Heart left ventricle (tissue), 16 donors: ENCODE results near the gene NCAPG. TPM values are rescaled to one million over a fixed set of nuclear protein-coding genes. Genes with fewer than 3 reads are reported as not detected.

Experiments used
- ATAC-seq, 4 donors: fragments of 200-7000 bp; cut with Tn5 transposase; one replicate each; pipeline ENCODE4 v1.9.1; 2020 to 2022; ENCODE audit warnings: moderate library complexity in 4 of 4, mild to moderate bottlenecking in 3 of 4, moderate number of reproducible peaks in 1 of 4
- DNase-seq, 5 donors: peaks; one replicate each; pipeline ENCODE4 v3.0.0-alpha.2; 2020
- H3K27ac ChIP-seq, 12 donors: fragments of 200-600 bp; sonication (generic) in 4 of 12; one replicate each; pipeline versions ENCODE4 v1.5.0 to v1.8.0; 2016 to 2022; ENCODE audit warnings: mild to moderate bottlenecking in 2 of 12
- H3K27me3 ChIP-seq, 9 donors: fragments of 200-600 bp; sonication (generic) in 2 of 9; one replicate each; pipeline versions ENCODE4 v1.5.1 to v1.8.0; 2016 to 2022; ENCODE audit warnings: mild to moderate bottlenecking in 3 of 9
- H3K36me3 ChIP-seq, 9 donors: fragments of 200-600 bp; sonication (generic) in 2 of 9; one replicate each; pipeline versions ENCODE4 v1.5.0 to v1.8.0; 2018 to 2022; ENCODE audit warnings: mild to moderate bottlenecking in 2 of 9
- H3K4me1 ChIP-seq, 12 donors: fragments of 200-600 bp; sonication (generic) in 4 of 12; one replicate each; pipeline versions ENCODE4 v1.5.0 to v1.8.0; 2016 to 2022; ENCODE audit warnings: mild to moderate bottlenecking in 3 of 12
- H3K4me3 ChIP-seq, 12 donors: fragments of 200-600 bp; sonication (generic) in 4 of 12; one replicate each; pipeline versions ENCODE4 v1.5.0 to v1.8.0; 2017 to 2022; ENCODE audit warnings: mild to moderate bottlenecking in 9 of 12, moderate library complexity in 4 of 12
- H3K9me3 ChIP-seq, 12 donors: fragments of 200-600 bp; sonication (generic) in 4 of 12; one replicate each; pipeline versions ENCODE4 v1.5.0 to v1.8.0; 2016 to 2022; ENCODE audit warnings: mild to moderate bottlenecking in 1 of 12
- CTCF ChIP-seq, 12 donors: fragments of 200-600 bp; sonication (generic) in 4 of 12; IDR thresholded peaks; one replicate each; pipeline versions ENCODE4 v1.5.0 to v1.8.0; 2018 to 2022; ENCODE audit warnings: antibody characterized with exemption in 12 of 12, mild to moderate bottlenecking in 5 of 12
- POLR2A ChIP-seq, 2 donors: fragments of 450-650 bp; IDR thresholded peaks; one replicate each; pipeline ENCODE4 v1.6.1; 2017; ENCODE audit warnings: antibody characterized with exemption in 2 of 2, mild to moderate bottlenecking in 2 of 2, moderate library complexity in 2 of 2
- WGBS, 4 donors: extraction: QIAGEN DNeasy Blood & Tissue Kit in 2 of 4; methylation state at CpG; one replicate each; pipeline versions ENCODE4 v1.1.5 to v1.1.7; 2013 to 2018; 5-methylcytosine and 5-hydroxymethylcytosine counted together
- intact Hi-C, 10 donors: fragments of 100-400 bp; cut with DNase I; formaldehyde crosslinking; loops; one replicate each; pipeline versions ENCODE4 v1.11.1 to v1.14.2; 2022
- polyA plus RNA-seq, 2 donors: library from polyadenylated mRNA; stranded (reverse); fragments of 200-250 nt; gene quantifications; one replicate each; pipeline ENCODE4 v1.2.3, GENCODE V29; 2013
- total RNA-seq, 9 donors: library from RNA; depleted of rRNA in 2 of 9; stranded (reverse); fragments of >200 nt in 2 of 9; fragmentation: NEBNext Ultra II Directional in 3 of 9; extraction: Animal tissue kit (Norgen Biotek cat#: 25700) in 3 of 9; gene quantifications; one replicate each; pipeline versions ENCODE4 v1.1.0 to v1.2.4, GENCODE V29; 2016 to 2023
- donor health status: ischemic (EF 13 %, LVEDD 7.1; RV severe dilation, severe dysfunction).
- donor health status: healthy with polysubstance abuse.
- donor health status: DM: no; HTN: yes; CAD: no.
- donor health status: DM: no; HTN: no; CAD: no.
- donor health status: ischemic (EF 25% LVEDD 6.9; RV normal size, moderate dysfunction).
- donor health status: ischemic (EF 25% LVEDD 5.7; RV mildly dilated, moderate dysfunction).
- donor health status: healthy.
- donor health status: DM: yes; HTN: yes; CAD: no.
- donor health status: ischemic (EF 35%, LVEDD 5.7; RV mildly dilated, moderate dysfunction).
- donor health status: nonischemic (EF 11% LVEDD 7.7; RV severe dilation, severe dysfunction).
- donor health status: DM: yes; HTN: yes; CAD: no.
- donor health status: PGD.
- donor health status: ischemic (EF 29% LVEDD 5.4; RV normal size, mild dysfunction).
- donor health status: nonischemic (EF 23%, LVEDD 6.1; RV moderate dilation, normal function).

NCAPG gene
- total and polyA plus RNA-seq, 11 donors: 0.08 to 5.4 (median 0.60) TPM; not detected in 1

GRCh38 chr4:17865866-17866363, 55.1 kb downstream of the NCAPG start:
- H3K36me3 ChIP-seq: peaks cover 0 to 6% (median 0%) of the 10 kb centered on the region in 9 donors
- TF ChIP-seq CTCF (IDR thresholded peaks at IDR 0.05) (no peak), POLR2A (IDR thresholded peaks at IDR 0.05) (no peak)
- no peaks in the 10 kb centered on the region for H3K4me1 ChIP-seq
- H3K4me3 ChIP-seq: no peak overlapping the region
- no peak overlapping the region for H3K27ac ChIP-seq
- intact Hi-C loops: no loop called here
- no peaks in the 10 kb centered on the region for H3K27me3 ChIP-seq
- WGBS, 4 donors: 93 to 100% (median 99%) methylated on average over 1 of the region's 1 CpG
- ATAC-seq (no peak), DNase-seq (no peak)
- peaks cover 0 to 29% (median 2%) of the 10 kb centered on the region in 12 donors for H3K9me3 ChIP-seq

DNA sequence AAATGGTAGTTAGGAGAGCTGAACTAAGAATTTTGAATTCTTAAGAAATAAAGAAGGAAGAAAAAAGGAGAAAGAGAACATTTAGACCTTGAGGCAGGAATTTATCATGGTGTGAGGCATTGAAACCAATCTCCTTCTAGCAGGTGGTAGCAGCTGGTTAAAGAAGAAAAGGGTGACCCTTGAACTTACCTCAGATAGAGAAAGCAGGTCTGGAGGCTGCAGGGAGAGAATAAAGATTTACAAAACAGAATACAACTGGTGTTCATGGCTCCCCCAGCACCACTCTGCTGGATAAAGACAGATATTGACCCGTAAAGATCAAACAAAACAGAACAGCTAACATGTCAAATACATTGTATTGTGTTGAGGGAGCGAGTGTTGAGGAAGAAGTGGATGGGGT, 56.0 kb downstream of the NCAPG start:
- Histone ChIP-seq H3K36me3 (peaks cover 0 to 6% (median 0%) of the 10 kb centered on the region in 9 donors), H3K27me3 (no peaks in the 10 kb centered on the region), H3K4me3 (no peak overlapping the region), H3K4me1 (no peaks in the 10 kb centered on the region), H3K9me3 (peaks cover 0 to 21% (median 2%) of the 10 kb centered on the region in 12 donors), H3K27ac (no peak overlapping the region)
- no peak for TF ChIP-seq POLR2A (IDR thresholded peaks at IDR 0.05)
- no peak for TF ChIP-seq CTCF (IDR thresholded peaks at IDR 0.05)
- ATAC-seq (no peak), DNase-seq (no peak)
- WGBS, 4 donors: 79 to 91% (median 89%) methylated on average over 2 of the region's 2 CpGs
- intact Hi-C loops: no loop called here

GRCh38 chr4:17867276-17867675, 56.5 kb downstream of the NCAPG start:
- TF ChIP-seq POLR2A (IDR thresholded peaks at IDR 0.05) (no peak), CTCF (IDR thresholded peaks at IDR 0.05) (no peak)
- Histone ChIP-seq H3K27ac (no peak overlapping the region), H3K9me3 (peaks cover 0 to 16% (median 0%) of the 10 kb centered on the region in 12 donors), H3K4me3 (no peak overlapping the region), H3K4me1 (no peaks in the 10 kb centered on the region), H3K27me3 (no peaks in the 10 kb centered on the region), H3K36me3 (peaks cover 0 to 6% (median 0%) of the 10 kb centered on the region in 9 donors)
- intact Hi-C loops: no loop called here
- ATAC-seq (no peak), DNase-seq (no peak)
- 68 to 75% (median 72%) methylated on average over 3 of the region's 3 CpGs for WGBS, 4 donors

DNA sequence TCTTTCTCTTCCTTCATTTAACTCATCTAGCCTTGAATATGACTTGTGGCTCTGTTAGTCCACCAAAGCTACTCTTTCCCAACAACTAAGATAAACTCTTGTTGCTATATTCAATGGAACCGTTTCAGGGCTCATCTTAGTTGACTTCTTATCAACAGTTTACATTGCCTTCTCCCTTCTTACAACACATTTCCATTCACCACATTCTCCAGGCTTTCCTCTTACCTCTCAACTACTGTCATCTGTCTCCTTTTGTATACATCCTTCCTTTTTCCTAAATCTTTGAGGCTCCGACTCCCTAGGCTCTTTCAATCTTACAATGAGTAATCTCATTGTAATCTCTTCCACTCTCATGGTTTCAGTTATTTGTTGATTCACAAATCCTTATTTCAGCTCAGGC, 58.5 kb downstream of the NCAPG start:
- H3K36me3 ChIP-seq: no peaks in the 10 kb centered on the region
- TF ChIP-seq POLR2A (IDR thresholded peaks at IDR 0.05): no peak
- no peak for TF ChIP-seq CTCF (IDR thresholded peaks at IDR 0.05)
- H3K27ac ChIP-seq: no peak overlapping the region
- H3K4me3 ChIP-seq: no peak overlapping the region
- H3K27me3 ChIP-seq: no peaks in the 10 kb centered on the region
- DNase-seq (no peak), ATAC-seq (no peak)
- intact Hi-C loops: no loop called here
- H3K9me3 ChIP-seq: no peaks in the 10 kb centered on the region
- H3K4me1 ChIP-seq: no peaks in the 10 kb centered on the region
- 81 to 88% (median 84%) methylated on average over 2 of the region's 2 CpGs for WGBS, 4 donors
